Esophagus muscularis mucosa (tissue), 4 donors: ENCODE results near the gene NXT1. TPM values are rescaled to one million over a fixed set of nuclear protein-coding genes. Genes with fewer than 3 reads are reported as not detected.

ENCODE experiments used
- DNase-seq: peaks from one replicate; pipeline ENCODE4 v3.0.0-alpha.2; 2017; ENCODE audit errors: extremely low spot score
- H3K27ac ChIP-seq, 4 donors: fragments of 200-600 bp; sonication (generic); replicated peaks in 1 of 4; 1 replicate in 3 of 4; 2 replicates in 1 of 4; pipeline ENCODE4 v1.5.1; 2016 to 2019; ENCODE audit warnings: mild to moderate bottlenecking in 1 of 4
- H3K27me3 ChIP-seq, 4 donors: fragments of 200-600 bp; sonication (generic); one replicate each; pipeline versions ENCODE4 v1.5.1 to v1.6.0; 2016 to 2019
- H3K36me3 ChIP-seq, 4 donors: fragments of 200-600 bp; sonication (generic); one replicate each; pipeline ENCODE4 v1.5.1; 2016 to 2019
- H3K4me1 ChIP-seq, 4 donors: fragments of 200-600 bp; sonication (generic); one replicate each; pipeline ENCODE4 v1.5.1; 2016 to 2019
- H3K4me3 ChIP-seq, 4 donors: fragments of 200-600 bp; sonication (generic); 1 replicate in 2 of 4; 2 replicates in 2 of 4; pipeline ENCODE4 v1.5.1; 2016 to 2019; ENCODE audit warnings: mild to moderate bottlenecking in 4 of 4, moderate library complexity in 1 of 4
- H3K9me3 ChIP-seq, 4 donors: fragments of 200-600 bp; sonication (generic); 1 replicate in 3 of 4; 2 replicates in 1 of 4; pipeline ENCODE4 v1.5.1; 2016 to 2019
- EP300 ChIP-seq: sonication (generic); formaldehyde crosslinking; IDR thresholded peaks from one replicate; pipeline ENCODE4 v1.6.1; 2017; ENCODE audit warnings: antibody characterized with exemption
- POLR2A ChIP-seq: fragments of 450-650 bp; IDR thresholded peaks from one replicate; pipeline ENCODE4 v1.6.1; 2017; ENCODE audit warnings: antibody characterized with exemption, moderate library complexity, mild to moderate bottlenecking, low read depth
- POLR2AphosphoS5 ChIP-seq, 2 donors: sonication (generic); formaldehyde crosslinking; IDR thresholded peaks; one replicate each; pipeline ENCODE4 v1.6.1; 2017; ENCODE audit warnings: antibody characterized with exemption in 2 of 2
- WGBS: methylation state at CpG from one replicate; pipeline ENCODE4 v1.1.5; 2018; 5-methylcytosine and 5-hydroxymethylcytosine counted together
- intact Hi-C: fragments of 100-400 bp; cut with DNase I; formaldehyde crosslinking; loops from one replicate; pipeline ENCODE4 v1.15.1; 2023
- total RNA-seq, 4 donors: library from RNA; depleted of rRNA; stranded (reverse); fragments of >200 nt; gene quantifications; one replicate each; pipeline versions ENCODE4 v1.1.0 to v1.2.1, GENCODE V29; 2016
- TF ChIP-seq, protein P1 (sequence below), 3 experiments: fragments of 200-600 bp in 2 of 3; fragments of 450-650 bp in 1 of 3; sonication (generic) in 2 of 3; IDR thresholded peaks; one replicate each; pipeline ENCODE4 v1.5.1; 2017 to 2019; ENCODE audit warnings: antibody characterized with exemption in 3 of 3, mild to moderate bottlenecking in 2 of 3, moderate library complexity in 1 of 3

NXT1 gene
- total RNA-seq, 4 donors from 2014 or later, result 19.5 to 59.0 (median 27.4) TPM

DNA sequence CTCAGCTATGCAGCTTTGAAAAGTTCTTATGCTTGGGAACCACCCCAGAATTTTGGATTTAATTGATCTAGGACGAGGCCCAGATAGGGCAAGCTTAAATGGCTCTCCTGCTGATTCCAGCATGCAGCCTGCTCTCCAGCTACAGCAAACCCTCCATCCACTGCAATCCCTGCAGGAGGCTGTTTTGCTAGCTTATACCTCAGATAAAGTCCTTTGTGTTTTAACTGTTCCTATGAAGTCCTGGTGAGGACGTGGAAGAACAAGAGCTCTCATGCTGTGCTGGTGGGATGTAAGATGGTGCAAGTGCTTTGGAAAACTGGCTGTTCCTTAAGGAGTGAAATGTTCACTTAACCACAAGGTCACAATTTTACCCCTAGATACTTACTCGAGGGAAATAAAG, 25.5 kb upstream of the NXT1 start:
- 70% methylated on average over 3 of the region's 3 CpGs for WGBS
- H3K9me3 ChIP-seq, result no peaks in the 10 kb centered on the region
- no peak for DNase-seq
- H3K4me1 ChIP-seq, result no peaks in the 10 kb centered on the region
- no peak overlapping the region for H3K4me3 ChIP-seq
- H3K36me3 ChIP-seq, result no peaks in the 10 kb centered on the region
- intact Hi-C loops, result no loop called here
- no peaks in the 10 kb centered on the region for H3K27me3 ChIP-seq
- H3K27ac ChIP-seq, result no peak overlapping the region
- TF ChIP-seq EP300, result no peak
- TF ChIP-seq, protein P1, sequence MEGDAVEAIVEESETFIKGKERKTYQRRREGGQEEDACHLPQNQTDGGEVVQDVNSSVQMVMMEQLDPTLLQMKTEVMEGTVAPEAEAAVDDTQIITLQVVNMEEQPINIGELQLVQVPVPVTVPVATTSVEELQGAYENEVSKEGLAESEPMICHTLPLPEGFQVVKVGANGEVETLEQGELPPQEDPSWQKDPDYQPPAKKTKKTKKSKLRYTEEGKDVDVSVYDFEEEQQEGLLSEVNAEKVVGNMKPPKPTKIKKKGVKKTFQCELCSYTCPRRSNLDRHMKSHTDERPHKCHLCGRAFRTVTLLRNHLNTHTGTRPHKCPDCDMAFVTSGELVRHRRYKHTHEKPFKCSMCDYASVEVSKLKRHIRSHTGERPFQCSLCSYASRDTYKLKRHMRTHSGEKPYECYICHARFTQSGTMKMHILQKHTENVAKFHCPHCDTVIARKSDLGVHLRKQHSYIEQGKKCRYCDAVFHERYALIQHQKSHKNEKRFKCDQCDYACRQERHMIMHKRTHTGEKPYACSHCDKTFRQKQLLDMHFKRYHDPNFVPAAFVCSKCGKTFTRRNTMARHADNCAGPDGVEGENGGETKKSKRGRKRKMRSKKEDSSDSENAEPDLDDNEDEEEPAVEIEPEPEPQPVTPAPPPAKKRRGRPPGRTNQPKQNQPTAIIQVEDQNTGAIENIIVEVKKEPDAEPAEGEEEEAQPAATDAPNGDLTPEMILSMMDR (IDR thresholded peaks at IDR 0.05), result no peak
- no peak for TF ChIP-seq POLR2A
- TF ChIP-seq POLR2AphosphoS5 (IDR thresholded peaks at IDR 0.05), result no peak

DNA sequence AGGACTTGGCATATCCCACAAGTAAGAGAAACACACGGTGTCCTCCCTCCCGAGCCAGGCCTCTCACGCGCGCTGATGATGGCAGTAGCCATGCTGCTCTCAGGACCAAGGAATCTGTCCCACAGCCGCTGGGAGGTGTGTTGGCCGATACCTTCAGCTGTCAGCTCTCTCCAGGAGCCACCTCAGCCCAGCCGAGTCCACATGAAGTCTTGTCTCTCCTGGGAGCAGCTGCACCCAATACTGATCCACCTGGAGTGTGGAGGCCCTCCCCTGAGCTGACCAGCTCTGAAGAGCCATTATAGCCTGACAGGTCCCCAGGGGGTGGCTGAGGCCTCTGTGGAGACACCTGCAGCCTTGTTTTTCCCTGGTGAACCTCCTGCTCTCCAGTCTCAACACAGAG, 23.8 kb upstream of the NXT1 start:
- 69% methylated on average over 7 of the region's 8 CpGs for WGBS
- intact Hi-C loops, result no loop called here
- DNase-seq, result no peak

DNA sequence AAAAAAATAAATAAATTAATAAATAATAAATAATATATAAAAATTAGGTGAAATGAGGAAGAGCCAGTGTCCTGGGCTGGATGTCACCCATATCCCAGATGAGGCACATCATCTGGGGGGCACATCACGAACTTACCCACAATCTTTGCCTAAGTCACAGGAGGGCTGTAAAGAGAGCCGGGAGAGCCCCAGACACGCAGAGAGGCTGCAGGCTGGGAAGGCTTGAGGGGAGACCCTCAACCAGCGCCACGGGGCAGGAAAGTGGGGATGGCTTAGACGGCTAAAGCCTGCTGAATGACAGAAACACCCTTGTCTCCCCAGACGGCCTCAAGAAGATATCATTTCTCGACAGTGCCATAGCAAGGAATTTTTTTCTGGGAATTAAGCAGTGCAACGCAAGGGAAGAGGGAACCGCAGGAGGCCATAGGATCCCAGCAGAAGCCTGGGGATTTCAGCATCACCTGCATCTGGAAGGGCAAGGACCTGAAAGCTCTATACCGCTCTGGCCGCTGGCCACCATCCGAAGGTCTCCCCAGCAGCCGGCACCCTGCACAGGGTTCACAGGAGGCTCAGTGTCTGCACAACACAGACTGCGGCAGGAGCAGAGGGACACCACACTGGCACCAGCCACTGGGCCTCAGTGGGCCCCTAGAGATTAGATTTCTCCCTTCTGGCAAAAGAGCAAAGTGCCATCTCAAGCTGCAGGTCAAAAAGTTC, 22.8 kb upstream of the NXT1 start:
- Histone ChIP-seq H3K4me3 (no peak overlapping the region), H3K4me1 (no peaks in the 10 kb centered on the region), H3K27me3 (no peaks in the 10 kb centered on the region), H3K36me3 (no peaks in the 10 kb centered on the region), H3K27ac (no peak overlapping the region), H3K9me3 (no peaks in the 10 kb centered on the region)
- no peak for TF ChIP-seq POLR2A
- no peak for TF ChIP-seq EP300
- TF ChIP-seq POLR2AphosphoS5 (IDR thresholded peaks at IDR 0.05), result no peak
- TF ChIP-seq, protein P1 (IDR thresholded peaks at IDR 0.05), result no peak
- no peak for DNase-seq
- WGBS, result 90% methylated on average over 15 of the region's 15 CpGs
- intact Hi-C loops, result no loop called here

More for the DNA sequence above, 23.8 kb upstream of the NXT1 start:
- Histone ChIP-seq H3K27me3 (no peaks in the 10 kb centered on the region), H3K36me3 (no peaks in the 10 kb centered on the region), H3K27ac (no peak overlapping the region), H3K4me1 (no peaks in the 10 kb centered on the region), H3K4me3 (no peak overlapping the region), H3K9me3 (no peaks in the 10 kb centered on the region)
- TF ChIP-seq POLR2AphosphoS5 (IDR thresholded peaks at IDR 0.05), result no peak
- TF ChIP-seq EP300, result no peak
- TF ChIP-seq, protein P1 (IDR thresholded peaks at IDR 0.05), result no peak
- TF ChIP-seq POLR2A, result no peak

DNA sequence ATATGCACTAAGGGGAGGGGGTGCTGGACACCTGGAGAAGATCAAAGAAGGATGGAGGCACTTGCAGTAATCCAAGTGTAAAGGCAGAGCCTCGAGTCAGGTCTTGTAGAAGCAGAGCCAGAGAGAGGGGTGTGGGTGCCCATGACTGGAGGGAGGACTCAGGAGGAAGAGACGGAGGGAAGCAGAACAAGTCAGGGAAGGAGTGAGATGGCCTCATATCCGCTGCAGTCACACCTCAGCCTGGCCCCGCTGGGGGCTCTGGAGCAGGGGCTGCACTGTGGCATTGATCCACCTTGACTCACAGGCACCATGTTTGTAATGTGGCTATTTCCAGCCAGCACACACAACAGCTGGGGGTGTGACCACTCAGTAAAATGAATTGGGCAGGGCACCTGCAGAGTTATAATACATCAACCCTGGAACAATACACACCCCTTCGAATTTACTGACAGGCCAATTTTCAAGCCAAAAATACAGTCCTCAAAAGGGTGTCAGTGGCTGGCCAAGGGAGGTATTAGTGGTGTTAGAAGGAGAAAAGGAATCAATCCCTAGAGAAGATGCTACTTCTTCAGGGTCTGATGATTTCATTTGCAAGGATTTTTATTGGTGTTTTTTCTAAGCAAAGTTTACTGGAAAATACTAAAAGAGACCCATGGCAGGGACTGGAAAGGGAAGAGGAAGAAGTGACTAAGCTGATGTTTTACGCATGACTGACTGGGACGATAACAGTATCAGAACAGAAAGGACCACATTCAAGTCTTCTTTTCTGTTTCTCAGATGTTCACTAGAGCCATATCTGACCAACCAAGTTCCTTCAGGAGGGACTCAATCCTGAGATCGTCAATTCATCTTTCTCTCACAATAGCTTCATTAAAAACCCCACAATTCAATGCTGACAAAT, 18.9 kb upstream of the NXT1 start:
- Histone ChIP-seq H3K36me3 (no peaks in the 10 kb centered on the region), H3K4me3 (no peak overlapping the region), H3K27ac (no peak overlapping the region), H3K27me3 (no peaks in the 10 kb centered on the region), H3K9me3 (no peaks in the 10 kb centered on the region), H3K4me1 (no peaks in the 10 kb centered on the region)
- intact Hi-C loops, result no loop called here
- WGBS, result 76% methylated on average over 8 of the region's 8 CpGs
- DNase-seq, result no peak
- TF ChIP-seq POLR2AphosphoS5 (IDR thresholded peaks at IDR 0.05) (no peak), EP300 (no peak), POLR2A (no peak)
- TF ChIP-seq, protein P1 (IDR thresholded peaks at IDR 0.05), result no peak
